Naive thymus-derived CD4-positive, alpha-beta T cell (primary cell): ENCODE measurements around the gene SREBF2. TPM values are rescaled to one million over a fixed set of nuclear protein-coding genes. Genes with fewer than 3 reads are reported as not detected.
"Not testable (repeated sequence)": the region's sequence is repeated elsewhere in the genome, so short reads cannot be mapped to it uniquely, and the experiment has no call there.

ENCODE experiments used
- ATAC-seq: fragments of 150-1000 bp; cut with Tn5 transposase; 2 replicates; pipeline ENCODE4 v1.10.0; 2021; ENCODE audit warnings: mild to moderate bottlenecking, moderate library complexity
- CTCF ChIA-PET: fragments of 350-600 bp; sonication (Branson Sonifier 250); formaldehyde crosslinking; loops from one replicate; lab custom pipeline; 2021; ENCODE audit warnings: antibody characterized with exemption; lab: Charles Lee
- POLR2A ChIA-PET: fragments of 350-600 bp; sonication (Branson Sonifier 250); formaldehyde crosslinking; loops from one replicate; lab custom pipeline; 2021; ENCODE audit warnings: antibody characterized with exemption, inconsistent platforms; lab: Charles Lee
- DNase-seq, 9 donors: peaks; one replicate each; pipeline versions ENCODE4 v3.0.0 to v3.0.0-alpha.2; 2020 to 2022; ENCODE audit warnings: mixed read lengths in 1 of 9
- H3K27ac ChIP-seq: one replicate; pipeline ENCODE4 v1.7.0; 2013; ENCODE audit warnings: mild to moderate bottlenecking, low read depth, low read length, moderate library complexity
- H3K27me3 ChIP-seq, 2 donors: one replicate each; pipeline ENCODE4 v1.7.0; 2013; ENCODE audit warnings: low read length in 2 of 2, mild to moderate bottlenecking in 2 of 2, moderate library complexity in 2 of 2; ENCODE audit not compliant: control insufficient read depth in 2 of 2, insufficient read depth in 2 of 2
- H3K36me3 ChIP-seq, 3 experiments: 1 replicate in 2 of 3; 2 replicates in 1 of 3; pipeline ENCODE4 v1.7.0; 2013; ENCODE audit warnings: low read length in 3 of 3, mild to moderate bottlenecking in 3 of 3, moderate library complexity in 1 of 3; ENCODE audit not compliant: insufficient read depth in 3 of 3, control insufficient read depth in 2 of 3
- H3K4me1 ChIP-seq, 2 donors: one replicate each; pipeline ENCODE4 v1.7.0; 2013; ENCODE audit warnings: low read length in 2 of 2, mild to moderate bottlenecking in 2 of 2, moderate library complexity in 1 of 2; ENCODE audit not compliant: control insufficient read depth in 2 of 2, insufficient read depth in 2 of 2
- H3K4me3 ChIP-seq: 2 replicates; pipeline ENCODE4 v1.7.0; 2013; ENCODE audit warnings: mild to moderate bottlenecking, low read length
- H3K9me3 ChIP-seq, 3 experiments: 1 replicate in 2 of 3; 2 replicates in 1 of 3; pipeline ENCODE4 v1.7.0; 2013; ENCODE audit warnings: low read length in 3 of 3; ENCODE audit not compliant: control insufficient read depth in 2 of 3
- H3K27ac Mint-ChIP-seq, 9 donors: one replicate each; pipeline ENCODE4 v1.8.0; 2020 to 2022; ENCODE audit warnings: mixed read lengths in 9 of 9, mild to moderate bottlenecking in 8 of 9, moderate library complexity in 5 of 9, inconsistent platforms in 2 of 9
- H3K27me3 Mint-ChIP-seq, 5 donors: one replicate each; pipeline ENCODE4 v1.8.0; 2021 to 2022; ENCODE audit warnings: mixed read lengths in 5 of 5, mild to moderate bottlenecking in 1 of 5
- H3K36me3 Mint-ChIP-seq, 5 donors: one replicate each; pipeline ENCODE4 v1.8.0; 2020 to 2022; ENCODE audit warnings: mixed read lengths in 5 of 5, mild to moderate bottlenecking in 3 of 5, inconsistent platforms in 1 of 5
- H3K4me1 Mint-ChIP-seq, 7 donors: one replicate each; pipeline ENCODE4 v1.8.0; 2020 to 2022; ENCODE audit warnings: mixed read lengths in 7 of 7, mild to moderate bottlenecking in 3 of 7, inconsistent platforms in 1 of 7
- H3K4me3 Mint-ChIP-seq, 10 donors: one replicate each; pipeline ENCODE4 v1.8.0; 2020 to 2022; ENCODE audit warnings: mild to moderate bottlenecking in 10 of 10, mixed read lengths in 10 of 10, moderate library complexity in 6 of 10, inconsistent platforms in 2 of 10
- H3K9me3 Mint-ChIP-seq, 11 donors: one replicate each; pipeline ENCODE4 v1.8.0; 2020 to 2022; ENCODE audit warnings: mixed read lengths in 11 of 11, mild to moderate bottlenecking in 4 of 11, inconsistent platforms in 1 of 11, moderate library complexity in 1 of 11
- intact Hi-C, 2 donors: fragments of 100-400 bp; cut with micrococcal nuclease; formaldehyde crosslinking; loops; one replicate each; pipeline ENCODE4 v1.15.1; 2023
- polyA plus RNA-seq, 2 donors: library from polyadenylated mRNA; unstranded; fragments of 300-500 nt; fragmentation: Illumina TruSeq; gene quantifications; one replicate each; pipeline ENCODE4 v1.2.3, GENCODE V29; 2021
- total RNA-seq, 6 experiments: library from RNA in 5 of 6; stranded (reverse) in 5 of 6; gene quantifications; 1 replicate in 5 of 6; 2 replicates in 1 of 6; pipeline ENCODE4 v1.2.3 and lab custom pipeline; 2021 to 2026

Gene SREBF2
- total and polyA plus RNA-seq, 7 experiments from 2014 or later = 17.4 to 117 (median 84.0) TPM

DNA sequence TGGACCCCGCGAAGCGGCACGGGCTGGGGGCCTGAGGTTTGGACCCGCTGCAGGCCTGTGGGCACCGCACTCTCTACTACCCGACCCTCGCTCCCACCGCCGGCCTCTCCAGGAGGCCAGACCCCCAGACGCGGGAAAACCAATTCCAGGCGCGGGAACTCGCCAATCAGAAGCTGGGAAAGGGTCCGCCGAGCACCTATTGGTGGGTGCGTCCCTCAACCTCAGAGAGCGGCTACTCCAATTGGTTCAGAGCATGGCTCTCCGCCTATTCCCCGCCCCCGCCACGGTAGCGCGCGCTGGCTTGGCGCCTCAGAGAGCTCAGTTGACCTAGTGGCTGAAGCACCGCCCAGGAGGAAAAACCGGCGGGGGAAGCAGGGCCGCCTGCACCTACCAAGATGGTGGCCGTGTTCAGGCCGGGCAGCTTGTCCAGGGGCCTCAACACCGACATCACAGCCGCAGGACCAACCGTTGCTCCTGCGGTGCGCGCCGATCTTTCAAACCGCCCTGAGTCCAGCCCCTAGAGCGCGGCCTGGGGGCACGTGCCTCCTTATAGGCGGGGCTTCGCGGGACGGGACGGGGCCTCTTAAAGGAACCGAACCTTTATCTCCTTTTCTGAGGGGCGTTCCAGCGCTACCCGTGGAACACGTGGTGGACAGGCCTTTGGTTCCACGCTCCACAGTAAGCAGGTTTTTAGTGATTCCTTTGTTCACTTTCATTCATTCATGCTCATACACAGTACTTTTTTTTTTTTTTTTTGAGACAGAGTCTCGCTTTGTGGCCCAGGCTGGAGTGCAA, 113.9 kb downstream of the SREBF2 start, which contains the start of gene CENPM:
Gene CENPM (minus strand): TSS at position 524 of the 795 bp plus-strand sequence. CDS start 76 bp downstream, at position 448.
- ChIA-PET CTCF (interaction anchor here (0.7 to 1.8 kb wide), 6 partner anchors 10 to 282 kb away, joined by 3 to 15 read pairs (median 5); no protein-coding TSS in a partner anchor), POLR2A (interaction anchor here (0.5 to 2.1 kb wide), 13 partner anchors 20 to 1854 kb away, joined by 3 to 14 read pairs (median 4); partner anchors contain the start of genes CCDC134, MEI1, SNU13 and SREBF2)
- Histone ChIP-seq H3K4me3 (peak within 1 kb of the TSS; percentile 82), H3K27ac (peak within 1 kb of the TSS; percentile 37), H3K9me3 (no peaks in the 10 kb centered on the region), H3K27me3 (no peaks in the 10 kb centered on the region), H3K4me1 (peaks cover 3 to 13% of the 10 kb centered on the region in 2 donors), H3K36me3 (no peaks in the 10 kb centered on the region)
- ATAC-seq (peak; percentile 97), DNase-seq (peak; percentile 71 to 94 (median 84))
- H3K9me3 Mint-ChIP-seq = no peaks in the 10 kb centered on the region
- peaks cover 0 to 13% (median 0%) of the 10 kb centered on the region in 5 donors for H3K36me3 Mint-ChIP-seq
- intact Hi-C loops = loop anchor here (2.0 to 10.0 kb wide), 5 partner anchors 52 to 852 kb away; partner anchors contain the start of genes EP300 (in 1 of the 2), SMDT1 (in 1 of the 2), TOB2 (in 1 of the 2) and WBP2NL (in 1 of the 2)
- H3K27me3 Mint-ChIP-seq = no peaks in the 10 kb centered on the region
- H3K4me1 Mint-ChIP-seq = peaks cover 0 to 41% (median 10%) of the 10 kb centered on the region in 7 donors
- peak within 1 kb of the TSS; percentile 83 to 93 (median 91) for H3K4me3 Mint-ChIP-seq
- H3K27ac Mint-ChIP-seq = peak within 1 kb of the TSS in 7 of 9 donors; percentile 63 to 93 (median 68)

DNA sequence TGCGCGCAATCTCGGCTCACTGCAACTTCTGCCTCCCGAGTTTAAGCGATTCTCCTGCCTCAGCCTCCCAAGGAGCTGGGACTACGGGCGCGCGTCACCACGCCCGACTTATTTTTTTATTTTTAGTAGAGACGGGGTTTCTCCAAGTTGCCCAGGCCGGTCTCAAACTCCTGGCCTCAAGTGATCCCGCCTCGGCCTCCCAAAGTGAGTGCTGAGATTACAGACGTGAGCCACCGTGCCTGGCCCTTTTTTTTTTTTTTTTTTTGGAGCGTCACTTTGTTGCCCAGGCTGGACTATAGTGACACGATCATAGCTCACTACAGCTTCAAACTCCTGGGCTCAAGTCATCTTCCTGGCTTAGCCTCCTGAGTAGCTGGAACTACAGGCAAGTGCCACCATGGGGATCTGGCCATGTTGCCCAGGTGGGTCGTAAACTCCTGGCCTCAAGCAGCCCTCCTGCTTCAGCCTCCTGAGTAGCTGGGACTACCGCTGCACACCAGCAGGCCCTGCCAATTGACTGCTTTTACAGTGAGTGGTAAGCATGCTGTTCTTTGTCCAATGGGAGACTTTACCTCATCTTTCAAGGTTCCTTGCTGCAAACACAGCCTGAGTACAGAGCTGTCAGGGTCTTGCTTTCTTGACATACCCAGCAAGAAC, 114.6 kb downstream of the SREBF2 start:
- ATAC-seq = no peak
- Mint-ChIP-seq H3K27me3 (no peaks in the 10 kb centered on the region), H3K4me1 (peaks cover 0 to 39% (median 10%) of the 10 kb centered on the region in 7 donors), H3K4me3 (peak overlapping the region; percentile 83 to 93 (median 91)), H3K36me3 (peaks cover 0 to 12% (median 0%) of the 10 kb centered on the region in 5 donors), H3K9me3 (no peaks in the 10 kb centered on the region), H3K27ac (peak overlapping the region in 5 of 9 donors; percentile 63 to 93 (median 74))
- H3K4me3 ChIP-seq = peak overlapping the region; percentile 82
- peaks cover 3 to 13% of the 10 kb centered on the region in 2 donors for H3K4me1 ChIP-seq
- H3K36me3 ChIP-seq = no peaks in the 10 kb centered on the region
- intact Hi-C loops = loop anchor here (2.0 to 10.0 kb wide), 5 partner anchors 51 to 853 kb away; partner anchors contain the start of genes EP300 (in 1 of the 2), SMDT1 (in 1 of the 2), TOB2 (in 1 of the 2) and WBP2NL (in 1 of the 2)
- peak overlapping the region; percentile 37 for H3K27ac ChIP-seq
- CTCF ChIA-PET = interaction anchor here (0.7 to 1.8 kb wide), 4 partner anchors 201 to 282 kb away, joined by 3 to 10 read pairs (median 4); no protein-coding TSS in a partner anchor
- no peaks in the 10 kb centered on the region for H3K27me3 ChIP-seq
- POLR2A ChIA-PET = interaction anchor here (0.6 to 2.1 kb wide), 10 partner anchors 21 to 729 kb away, joined by 3 to 14 read pairs (median 4); partner anchors contain the start of genes SNU13, SREBF2, TNFRSF13C and WBP2NL
- H3K9me3 ChIP-seq = no peaks in the 10 kb centered on the region
- DNase-seq = no peak

DNA sequence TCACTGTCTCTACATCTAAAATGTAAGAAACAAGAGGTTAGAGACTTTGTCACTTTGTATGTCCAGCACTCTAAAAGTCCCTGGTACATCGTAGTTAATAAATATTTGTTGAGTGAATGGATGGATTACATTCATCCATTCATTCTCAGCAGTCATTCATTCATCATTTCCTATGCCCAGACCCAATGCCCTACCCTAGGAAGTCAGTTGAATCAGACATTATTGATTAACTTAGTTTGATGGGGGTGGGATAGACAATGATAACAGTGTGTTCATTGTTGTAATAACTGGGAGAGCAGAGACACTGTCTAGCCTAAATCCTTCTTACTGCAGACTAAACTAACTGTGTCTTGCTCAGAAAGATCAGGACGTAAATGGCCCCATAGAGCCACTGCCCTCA, 115.2 kb downstream of the SREBF2 start:
- Mint-ChIP-seq H3K27ac (no peak overlapping the region), H3K4me3 (peak overlapping the region in 4 of 10 donors; percentile 21 to 93 (median 87)), H3K9me3 (no peaks in the 10 kb centered on the region), H3K36me3 (peaks cover 0 to 8% (median 0%) of the 10 kb centered on the region in 5 donors), H3K27me3 (no peaks in the 10 kb centered on the region), H3K4me1 (peaks cover 0 to 35% (median 10%) of the 10 kb centered on the region in 7 donors)
- Histone ChIP-seq H3K9me3 (no peaks in the 10 kb centered on the region), H3K36me3 (no peaks in the 10 kb centered on the region), H3K27me3 (no peaks in the 10 kb centered on the region), H3K4me1 (peaks cover 3 to 13% of the 10 kb centered on the region in 2 donors), H3K4me3 (no peak overlapping the region), H3K27ac (no peak overlapping the region)
- intact Hi-C loops = loop anchor here (5.0 to 10.0 kb wide), 3 partner anchors 494 to 853 kb away; partner anchors contain the start of genes EP300 (in 1 of the 2) and TOB2 (in 1 of the 2)
- DNase-seq (no peak), ATAC-seq (no peak)
- ChIA-PET CTCF (interaction anchor here (1.2 kb wide), 1 partner anchor 251 kb away, joined by 3 read pairs; no protein-coding TSS in a partner anchor), POLR2A (interaction anchor here (0.6 to 2.1 kb wide), 2 partner anchors 168 to 496 kb away, joined by 3 to 14 read pairs; no protein-coding TSS in a partner anchor)

DNA sequence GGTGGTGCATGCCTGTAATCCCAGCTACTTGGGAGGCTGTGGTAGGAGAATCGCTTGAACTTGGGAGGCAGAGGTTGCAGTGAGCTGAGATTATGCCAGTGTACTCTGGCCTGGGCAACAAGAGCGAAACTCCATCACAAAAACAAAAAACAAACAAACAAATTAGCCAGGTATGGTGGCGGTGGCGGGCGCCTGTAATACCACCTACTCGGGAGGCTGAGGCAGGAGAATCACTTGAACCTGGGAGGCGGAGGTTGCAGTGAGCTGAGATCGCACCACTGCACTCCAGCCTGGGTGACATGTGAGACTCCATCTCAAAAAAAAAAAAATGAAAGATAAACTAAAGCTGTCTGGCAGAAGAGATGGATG, 116.0 kb downstream of the SREBF2 start:
- H3K36me3 ChIP-seq, DNase-seq, H3K36me3 Mint-ChIP-seq, POLR2A ChIA-PET, H3K9me3 Mint-ChIP-seq, H3K27me3 Mint-ChIP-seq, H3K4me3 ChIP-seq, H3K27ac ChIP-seq, H3K27me3 ChIP-seq, ATAC-seq, H3K4me3 Mint-ChIP-seq, H3K9me3 ChIP-seq: not testable (repeated sequence)
- peaks cover 3 to 13% of the 10 kb centered on the region in 2 donors for H3K4me1 ChIP-seq
- intact Hi-C loops = loop anchor here (5.0 to 10.0 kb wide), 3 partner anchors 493 to 854 kb away; partner anchors contain the start of genes EP300 (in 1 of the 2) and TOB2 (in 1 of the 2)
- CTCF ChIA-PET = interaction anchor here (0.6 to 1.2 kb wide), 2 partner anchors 252 to 704 kb away, joined by 3 read pairs; no protein-coding TSS in a partner anchor
- Mint-ChIP-seq H3K4me1 (peaks cover 0 to 33% (median 10%) of the 10 kb centered on the region in 7 donors), H3K27ac (peak overlapping the region in 1 of 9 donors; percentile 31)

DNA sequence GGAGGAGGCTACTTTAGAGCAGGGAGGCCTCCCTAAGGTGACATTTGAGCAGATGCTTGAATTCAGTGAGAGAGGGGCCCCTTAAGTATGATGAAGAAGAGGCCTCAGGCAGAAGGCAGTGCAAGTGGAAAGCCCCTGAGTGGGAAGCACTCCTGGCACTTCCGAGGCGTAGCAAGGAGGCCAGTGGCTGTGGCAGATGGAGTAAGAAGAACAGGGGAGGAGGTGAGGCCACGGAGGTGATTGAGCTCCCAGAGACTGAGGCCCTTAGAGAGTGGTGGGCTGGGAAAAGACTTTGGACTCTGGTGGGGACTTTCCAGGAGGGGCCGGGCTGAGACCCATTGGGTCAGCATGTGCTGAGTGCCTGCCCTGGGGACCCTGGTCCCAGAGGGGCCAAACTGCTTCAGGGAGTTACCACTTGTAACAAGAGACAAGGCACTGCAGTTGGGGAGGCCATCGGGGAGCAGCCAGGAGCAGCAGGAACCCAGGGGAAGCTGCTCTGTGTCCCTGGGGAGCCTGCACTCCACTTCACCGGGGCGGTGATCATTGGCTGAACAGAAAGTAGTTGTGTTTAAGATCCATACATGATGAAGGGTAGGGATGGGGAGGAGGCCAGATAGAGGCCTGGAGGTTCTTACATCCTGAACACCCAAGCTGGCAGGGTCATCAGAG, 116.5 kb downstream of the SREBF2 start:
- Mint-ChIP-seq H3K4me3 (no peak overlapping the region), H3K36me3 (peaks cover 0 to 6% (median 0%) of the 10 kb centered on the region in 5 donors), H3K27me3 (no peaks in the 10 kb centered on the region), H3K4me1 (peaks cover 0 to 30% (median 10%) of the 10 kb centered on the region in 7 donors), H3K9me3 (no peaks in the 10 kb centered on the region), H3K27ac (peak overlapping the region in 1 of 9 donors; percentile 31)
- Histone ChIP-seq H3K4me3 (no peak overlapping the region), H3K27ac (no peak overlapping the region), H3K27me3 (no peaks in the 10 kb centered on the region), H3K4me1 (peaks cover 3 to 13% of the 10 kb centered on the region in 2 donors), H3K36me3 (no peaks in the 10 kb centered on the region), H3K9me3 (no peaks in the 10 kb centered on the region)
- ChIA-PET POLR2A (interaction anchor here (0.9 kb wide), 1 partner anchor 150 kb away, joined by 3 read pairs; no protein-coding TSS in a partner anchor), CTCF (interaction anchor here (0.6 to 1.2 kb wide), 4 partner anchors 8 to 704 kb away, joined by 3 read pairs; no protein-coding TSS in a partner anchor)
- no peak for DNase-seq
- intact Hi-C loops = loop anchor here (5.0 to 10.0 kb wide), 3 partner anchors 493 to 855 kb away; partner anchors contain the start of genes EP300 (in 1 of the 2) and TOB2 (in 1 of the 2)
- ATAC-seq = no peak
